IMR-90 (cell line): ENCODE results near the gene PRRG2. TPM values are rescaled to one million over a fixed set of nuclear protein-coding genes. Genes with fewer than 3 reads are reported as not detected.

Experiments used
- ATAC-seq: fragments of 200-7000 bp; cut with Tn5 transposase; 2 replicates; pipeline ENCODE4 v1.9.1; 2020; ENCODE audit warnings: low read depth, mild to moderate bottlenecking, moderate library complexity
- BruUV-seq: library from RNA; stranded (reverse); fragments of 400-500 nt; replicated peaks from 2 replicates; lab custom pipeline; 2021; lab: Mats Ljungman, UMichigan
- CTCF ChIA-PET: fragments of 300-600 bp; formaldehyde crosslinking; extraction: SDS; loops from one replicate; lab custom pipeline; 2021; ENCODE audit warnings: antibody characterized with exemption; lab: Yijun Ruan, JAX
- POLR2A ChIA-PET: fragments of 300-600 bp; sonication (Branson Sonifier 250); formaldehyde crosslinking; loops from one replicate; lab custom pipeline; 2022; ENCODE audit warnings: antibody characterized with exemption; ENCODE audit not compliant: unreplicated experiment; lab: Charles Lee
- DNase-seq: peaks from one replicate; pipeline ENCODE4 v3.0.0; 2013
- H2AFZ ChIP-seq: replicated peaks from 2 replicates; pipeline ENCODE3; 2013; ENCODE audit warnings: low read length, mild to moderate bottlenecking; ENCODE audit not compliant: poor library complexity
- H2AK5ac ChIP-seq: 2 replicates; pipeline ENCODE4 v1.6.1; 2013; ENCODE audit warnings: low read depth, low read length, inconsistent platforms
- H2AK9ac ChIP-seq: replicated peaks from 2 replicates; pipeline ENCODE3; 2013; ENCODE audit warnings: mild to moderate bottlenecking, low read depth, low read length, moderate library complexity; ENCODE audit not compliant: poor library complexity
- H2BK120ac ChIP-seq: 2 replicates; pipeline ENCODE4 v1.6.1; 2013; ENCODE audit warnings: low read depth, low read length, inconsistent platforms
- H2BK15ac ChIP-seq: 3 replicates; pipeline ENCODE4 v1.6.1; 2013; ENCODE audit warnings: low read depth, low read length, inconsistent platforms
- H2BK20ac ChIP-seq: 2 replicates; pipeline ENCODE4 v1.6.1; 2013; ENCODE audit warnings: low read depth, mild to moderate bottlenecking, inconsistent platforms, low read length, moderate library complexity
- H2BK5ac ChIP-seq: 2 replicates; pipeline ENCODE4 v1.6.1; 2013; ENCODE audit warnings: mild to moderate bottlenecking, low read depth, low read length, inconsistent platforms; ENCODE audit not compliant: poor library complexity, severe bottlenecking
- H3K14ac ChIP-seq: replicated peaks from 2 replicates; pipeline ENCODE4 v1.6.1; 2013; ENCODE audit warnings: low read depth, low read length, inconsistent platforms
- H3K18ac ChIP-seq: 2 replicates; pipeline ENCODE4 v1.6.1; 2013; ENCODE audit warnings: low read depth, low read length, control low read depth
- H3K23ac ChIP-seq: 2 replicates; pipeline ENCODE4 v1.6.1; 2013; ENCODE audit warnings: low read depth, low read length, inconsistent platforms
- H3K27ac ChIP-seq: 2 replicates; pipeline ENCODE4 v1.5.1; 2013; ENCODE audit warnings: mild to moderate bottlenecking, control low read depth, low read length; ENCODE audit not compliant: insufficient read depth
- H3K27me3 ChIP-seq: 2 replicates; pipeline ENCODE4 v1.6.1; 2013; ENCODE audit warnings: low read length; ENCODE audit not compliant: control insufficient read depth, insufficient read depth
- H3K36me3 ChIP-seq: 2 replicates; pipeline ENCODE4 v1.6.1; 2013; ENCODE audit warnings: low read length, mixed read lengths; ENCODE audit not compliant: control insufficient read depth, insufficient read depth
- H3K4ac ChIP-seq: 2 replicates; pipeline ENCODE4 v1.6.1; 2013; ENCODE audit warnings: low read depth, low read length, inconsistent platforms
- H3K4me1 ChIP-seq: 2 replicates; pipeline ENCODE4 v1.6.1; 2013; ENCODE audit warnings: low read length, mixed read lengths; ENCODE audit not compliant: control insufficient read depth, insufficient read depth
- H3K4me2 ChIP-seq: 2 replicates; pipeline ENCODE4 v1.6.1; 2013; ENCODE audit warnings: low read depth, mild to moderate bottlenecking, control low read depth, low read length, moderate library complexity
- H3K4me3 ChIP-seq: 2 replicates; pipeline ENCODE4 v1.5.1; 2013; ENCODE audit warnings: low read depth, mild to moderate bottlenecking, control low read depth, low read length, moderate library complexity; ENCODE audit not compliant: insufficient read depth
- H3K56ac ChIP-seq: 2 replicates; pipeline ENCODE4 v1.6.1; 2013; ENCODE audit warnings: low read length, inconsistent platforms; ENCODE audit not compliant: insufficient read depth; ENCODE audit errors: extremely low read depth
- H3K79me1 ChIP-seq, 2 experiments: 2 replicates each; pipeline ENCODE4 v1.6.1; 2013; ENCODE audit warnings: low read length in 2 of 2, inconsistent platforms in 1 of 2, low read depth in 1 of 2
- H3K9ac ChIP-seq: 2 replicates; pipeline ENCODE4 v1.6.1; 2013; ENCODE audit warnings: low read depth, low read length, control low read depth
- H3K9me1 ChIP-seq: 2 replicates; pipeline ENCODE4 v1.6.1; 2013; ENCODE audit warnings: low read length, inconsistent platforms; ENCODE audit not compliant: insufficient read depth
- H3K9me3 ChIP-seq: 2 replicates; pipeline ENCODE4 v1.6.1; 2013; ENCODE audit warnings: low read length; ENCODE audit not compliant: control insufficient read depth, insufficient read depth
- H4K20me1 ChIP-seq: 2 replicates; pipeline ENCODE4 v1.6.1; 2013; ENCODE audit warnings: low read length, inconsistent platforms; ENCODE audit not compliant: insufficient read depth
- H4K5ac ChIP-seq: 2 replicates; pipeline ENCODE4 v1.6.1; 2013; ENCODE audit warnings: mild to moderate bottlenecking, low read depth, low read length, control low read depth
- H4K8ac ChIP-seq, 2 experiments: 2 replicates each; pipeline ENCODE4 v1.6.1; 2013; ENCODE audit warnings: low read depth in 2 of 2, low read length in 2 of 2, control low read depth in 1 of 2, inconsistent platforms in 1 of 2
- H4K91ac ChIP-seq: 2 replicates; pipeline ENCODE4 v1.6.1; 2013; ENCODE audit warnings: low read depth, low read length, inconsistent platforms; ENCODE audit not compliant: insufficient read depth
- BHLHE40 ChIP-seq: fragments of 150-350 bp; IDR thresholded peaks from 2 replicates; pipeline ENCODE4 v1.6.1; 2016; ENCODE audit warnings: mild to moderate bottlenecking, low read depth, low read length
- CEBPB ChIP-seq: IDR thresholded peaks from 2 replicates; pipeline ENCODE4 v1.6.1; 2012; ENCODE audit warnings: low read depth, low read length, improper control_type of control experiment
- CHD1 ChIP-seq: IDR thresholded peaks from 2 replicates; pipeline ENCODE4 v1.6.1; 2012; ENCODE audit warnings: low read depth, low read length, improper control_type of control experiment
- CTCF ChIP-seq: conservative IDR thresholded peaks from 2 replicates; pipeline ENCODE4 v1.5.1; 2012; ENCODE audit warnings: mild to moderate bottlenecking, low read depth, low read length, improper control_type of control experiment
- ELK1 ChIP-seq: fragments of 150-350 bp; IDR thresholded peaks from 2 replicates; pipeline ENCODE4 v1.6.1; 2016; ENCODE audit warnings: low read depth, mild to moderate bottlenecking, low read length, moderate library complexity, borderline replicate concordance
- FOS ChIP-seq: fragments of 150-350 bp; IDR thresholded peaks from 2 replicates; pipeline ENCODE4 v1.6.1; 2016; ENCODE audit warnings: low read depth, low read length
- MAFK ChIP-seq: IDR thresholded peaks from 2 replicates; pipeline ENCODE4 v1.6.1; 2012; ENCODE audit warnings: low read depth, low read length, improper control_type of control experiment
- MAZ ChIP-seq: IDR thresholded peaks from 2 replicates; pipeline ENCODE4 v1.6.1; 2012; ENCODE audit warnings: low read depth, mild to moderate bottlenecking, low read length, improper control_type of control experiment, moderate library complexity, borderline replicate concordance
- MXI1 ChIP-seq: IDR thresholded peaks from 2 replicates; pipeline ENCODE4 v1.6.1; 2012; ENCODE audit warnings: low read depth, mild to moderate bottlenecking, low read length, moderate library complexity, borderline replicate concordance
- NFE2L2 ChIP-seq: fragments of 150-350 bp; IDR thresholded peaks from 2 replicates; pipeline ENCODE4 v1.6.1; 2016; ENCODE audit warnings: low read depth, mild to moderate bottlenecking, low read length
- POLR2A ChIP-seq: IDR thresholded peaks from 2 replicates; pipeline ENCODE4 v1.6.1; 2012; ENCODE audit warnings: mild to moderate bottlenecking, low read depth, low read length
- RAD21 ChIP-seq: IDR thresholded peaks from 2 replicates; pipeline ENCODE4 v1.6.1; 2012; ENCODE audit warnings: low read length, improper control_type of control experiment
- RCOR1 ChIP-seq: IDR thresholded peaks from 2 replicates; pipeline ENCODE4 v1.6.1; 2012; ENCODE audit warnings: mild to moderate bottlenecking, low read length, improper control_type of control experiment; ENCODE audit not compliant: insufficient replicate concordance
- RFX5 ChIP-seq: IDR thresholded peaks from 2 replicates; pipeline ENCODE4 v1.8.0; 2012; ENCODE audit warnings: low read depth, mild to moderate bottlenecking, low read length, moderate library complexity
- SMC3 ChIP-seq: fragments of 150-350 bp; IDR thresholded peaks from 2 replicates; pipeline ENCODE4 v1.6.1; 2016; ENCODE audit warnings: low read depth, mild to moderate bottlenecking, antibody characterized with exemption, low read length, moderate library complexity
- USF2 ChIP-seq: fragments of 150-350 bp; IDR thresholded peaks from 2 replicates; pipeline ENCODE4 v1.6.1; 2017; ENCODE audit warnings: mild to moderate bottlenecking, antibody characterized with exemption, low read length, low read depth
- WGBS, 2 experiments: methylation state at CpG; one replicate each; pipeline versions ENCODE4 v1.1.5 to v1.1.7; 2013; ENCODE audit warnings: missing lambda C conversion rate in 2 of 2; ENCODE audit not compliant: insufficient read length in 1 of 2; ENCODE audit errors: extremely low coverage in 2 of 2; 5-methylcytosine and 5-hydroxymethylcytosine counted together
- dilution Hi-C: fragments of 300-500 bp; cut with HindIII; formaldehyde crosslinking; loops from one replicate; pipeline ENCODE4 v1.14.3; 2018; ENCODE audit warnings: low sequenced_read_pairs; ENCODE audit not compliant: unreplicated experiment
- in situ Hi-C: fragments of 300-500 bp; cut with MboI; formaldehyde crosslinking; loops from 3 replicates; pipeline ENCODE4 v1.14.3; 2019; ENCODE audit warnings: low sequenced_read_pairs, inconsistent platforms, mixed read lengths
- intact Hi-C: fragments of 100-400 bp; cut with micrococcal nuclease; formaldehyde crosslinking; loops from 2 replicates; pipeline ENCODE4 v1.10.0; 2022
- polyA plus RNA-seq, 3 experiments: library from polyadenylated mRNA; depleted of rRNA; stranded (reverse); fragments of >200 nt; gene quantifications; 2 replicates each; pipeline ENCODE4 v1.2.3, GENCODE V29; 2012; ENCODE audit warnings: low replicate concordance in 1 of 3
- total RNA-seq: library from RNA; depleted of rRNA; stranded (reverse); fragments of >200 nt; gene quantifications from 2 replicates; pipeline ENCODE4 v1.2.3, GENCODE V29; 2012

Gene PRRG2
- total and polyA plus RNA-seq, 2 of the 4 experiments (the other 2 are of a cell fraction) = 0.14 to 0.54 TPM

- BruUV-seq = no TSS peak
- in situ Hi-C loops = loop anchor here (25.0 kb wide), 1 partner anchor 297 kb away; no protein-coding TSS in a partner anchor
- H3K4ac ChIP-seq = no peak overlapping the region
Measured at GRCh38 chr19:49559443-49559842, 21.7 kb upstream of the PRRG2 start.

More at GRCh38 chr19:49559443-49559842, 21.7 kb upstream of the PRRG2 start:
- intact Hi-C loops (no loop called here), dilution Hi-C loops (no loop called here)
- no peak overlapping the region for H3K14ac ChIP-seq
- 0 out of 2 replicates have a peak, but pooled peaks cover 4% of the 10 kb centered on the region for H3K9me1 ChIP-seq
- H3K4me3 ChIP-seq = no peak overlapping the region
- no peak overlapping the region for H3K27ac ChIP-seq
- no peak overlapping the region for H2AK9ac ChIP-seq
- H3K9ac ChIP-seq = no peak overlapping the region
- no peak overlapping the region for H2AK5ac ChIP-seq
- no peak overlapping the region for H4K8ac ChIP-seq
- CTCF ChIA-PET = interaction anchor here (1.6 kb wide), 1 partner anchor 11 kb away, joined by 7 read pairs; no protein-coding TSS in a partner anchor
- no peaks in the 10 kb centered on the region for H3K4me1 ChIP-seq
- no peak overlapping the region for H2BK120ac ChIP-seq
- peaks cover 53% of the 10 kb centered on the region for H3K36me3 ChIP-seq
- no CpG with 5 or more reads among the region's 3 CpGs for WGBS, 2 experiments
- TF ChIP-seq SMC3 (no peak), MAZ (no peak), USF2 (no peak), ELK1 (no peak), CHD1 (no peak), CEBPB (no peak), MXI1 (no peak), POLR2A (no peak), NFE2L2 (no peak), FOS (no peak), RFX5 (no peak), MAFK (no peak), RAD21 (no peak), BHLHE40 (no peak), CTCF (no peak), RCOR1 (no peak)
- peaks cover 25% of the 10 kb centered on the region for H4K20me1 ChIP-seq
- no peaks in the 10 kb centered on the region for H3K9me3 ChIP-seq
- H3K4me2 ChIP-seq = no peak overlapping the region
- no peak overlapping the region for H3K18ac ChIP-seq
- POLR2A ChIA-PET = no interaction called here
- no peak overlapping the region for H3K56ac ChIP-seq
- peak overlapping the region; percentile 11 for H2AFZ ChIP-seq
- H4K91ac ChIP-seq = no peak overlapping the region
- no peak overlapping the region for H2BK5ac ChIP-seq
- H3K79me1 ChIP-seq = peaks cover 25 to 44% of the 10 kb centered on the region in 2 experiments
- DNase-seq = no peak
- H3K23ac ChIP-seq = no peak overlapping the region
- no peak overlapping the region for H2BK20ac ChIP-seq
- ATAC-seq = no peak
- H3K27me3 ChIP-seq = no peaks in the 10 kb centered on the region
- no peak overlapping the region for H2BK15ac ChIP-seq
- no peak overlapping the region for H4K5ac ChIP-seq
